GM12878 (cell line): ENCODE measurements around the gene DMRT1. TPM values are rescaled to one million over a fixed set of nuclear protein-coding genes. Genes with fewer than 3 reads are reported as not detected.

Experiments
- ZNF592 ChIP-seq: fragments of 450-650 bp; IDR thresholded peaks from 2 replicates; pipeline ENCODE4 v1.6.1; 2017; ENCODE audit warnings: mild to moderate bottlenecking, moderate library complexity
- polyA plus RNA-seq, 11 experiments: library from polyadenylated mRNA; depleted of rRNA in 4 of 11; unstranded in 6 of 11; stranded (reverse) in 5 of 11; fragments of >200 nt; fragmentation: Nextera tagmentation in 4 of 11; fragmentation: Illumina TruSeq in 1 of 11; extraction: Ambion mirVana in 4 of 11; extraction: Trizol in 1 of 11; gene quantifications; 1 replicate in 1 of 11; 2 replicates in 10 of 11; pipeline versions ENCODE4 v1.2.1 to v1.2.3, GENCODE V29; 2011 to 2016; ENCODE audit warnings: inconsistent platforms in 2 of 11, missing spikeins in 2 of 11, low read depth in 1 of 11
- small RNA-seq: library from RNA; depleted of rRNA; stranded (forward); fragments of <200 nt; gene quantifications from one replicate; pipeline ENCODE3, GENCODE V24; 2014
- total RNA-seq, 4 experiments: library from RNA; depleted of rRNA in 3 of 4; stranded (reverse); fragments of >200 nt in 3 of 4; fragmentation: Illumina TruSeq in 1 of 4; extraction: Trizol in 1 of 4; gene quantifications; 2 replicates each; pipeline versions ENCODE4 v1.2.1 to v1.2.3, GENCODE V29; 2013 to 2021

The DMRT1 gene
- total and polyA plus RNA-seq, 10 of the 15 experiments (the other 5 are each of a cell fraction or from before 2014, with no cell fraction given): 0.06 to 1.9 (median 0.24) TPM

GRCh38 chr9:1018121-1018520 is 176.6 kb downstream of the DMRT1 start (continued):
- no peak for TF ChIP-seq ZNF592

Small RNA genes within 50 kb of the gene (small RNA-seq; reads per million reads assigned to genes)
- gene RNU6-1073P: not detected

Other genes starting within 250 kb of the DMRT1 start
- gene DMRT3, start 135.0 kb downstream of the DMRT1 start, total RNA-seq (2014; rRNA removed): 0.06 TPM in 1 of 2 replicates, not detected in the other
- not detected in 2 replicates for gene DMRT3, start 135.0 kb downstream of the DMRT1 start, total RNA-seq (2014; rRNA removed; fragmentation: Illumina TruSeq; extraction: Trizol)
- not detected in 2 replicates for gene DMRT3, start 135.0 kb downstream of the DMRT1 start, total RNA-seq (2021)
- not detected in 2 replicates for gene DMRT3, start 135.0 kb downstream of the DMRT1 start, polyA plus RNA-seq (2011; rRNA removed)
- not detected in 2 replicates for gene DMRT3, start 135.0 kb downstream of the DMRT1 start, polyA plus RNA-seq (2014; fragmentation: Illumina TruSeq; extraction: Trizol)
- under 1 TPM in 1 of 2 experiments, not detected in 1; 0.11 TPM for gene DMRT3, start 135.0 kb downstream of the DMRT1 start, polyA plus RNA-seq (2014; fragmentation: Nextera tagmentation; extraction: Ambion mirVana)
- 0.03 TPM in 1 of 2 replicates, not detected in the other for gene DMRT3, start 135.0 kb downstream of the DMRT1 start, polyA plus RNA-seq (2014; rRNA removed)
- not detected for gene DMRT3, start 135.0 kb downstream of the DMRT1 start, polyA plus RNA-seq (2016; fragmentation: Nextera tagmentation; extraction: Ambion mirVana)
- gene DMRT2, start 208.7 kb downstream of the DMRT1 start, total RNA-seq (2014; rRNA removed): 0.65 and 1.1 TPM in 2 replicates
- 0.55 and 0.63 TPM in 2 replicates for gene DMRT2, start 208.7 kb downstream of the DMRT1 start, total RNA-seq (2014; rRNA removed; fragmentation: Illumina TruSeq; extraction: Trizol)
- 0.82 and 1.0 TPM in 2 replicates for gene DMRT2, start 208.7 kb downstream of the DMRT1 start, total RNA-seq (2021)
- gene DMRT2, start 208.7 kb downstream of the DMRT1 start, polyA plus RNA-seq (2011; rRNA removed): 43.1 and 50.2 TPM in 2 replicates
- gene DMRT2, start 208.7 kb downstream of the DMRT1 start, polyA plus RNA-seq (2014; fragmentation: Illumina TruSeq; extraction: Trizol): 0.57 and 0.82 TPM in 2 replicates
- gene DMRT2, start 208.7 kb downstream of the DMRT1 start, polyA plus RNA-seq (2014; fragmentation: Nextera tagmentation; extraction: Ambion mirVana): under 1 TPM; 0.08 to 0.18 TPM
- gene DMRT2, start 208.7 kb downstream of the DMRT1 start, polyA plus RNA-seq (2014; rRNA removed): 0.69 and 0.96 TPM in 2 replicates
- gene DMRT2, start 208.7 kb downstream of the DMRT1 start, polyA plus RNA-seq (2016; fragmentation: Nextera tagmentation; extraction: Ambion mirVana): under 1 TPM; 0.09 to 0.70 TPM